Measurements from ENCODE around the gene RPL28. TPM values are rescaled to one million over a fixed set of nuclear protein-coding genes. Genes with fewer than 3 reads are reported as not detected.

RPL28 gene
- total RNA-seq, 1 donor, result 310 TPM

DNA sequence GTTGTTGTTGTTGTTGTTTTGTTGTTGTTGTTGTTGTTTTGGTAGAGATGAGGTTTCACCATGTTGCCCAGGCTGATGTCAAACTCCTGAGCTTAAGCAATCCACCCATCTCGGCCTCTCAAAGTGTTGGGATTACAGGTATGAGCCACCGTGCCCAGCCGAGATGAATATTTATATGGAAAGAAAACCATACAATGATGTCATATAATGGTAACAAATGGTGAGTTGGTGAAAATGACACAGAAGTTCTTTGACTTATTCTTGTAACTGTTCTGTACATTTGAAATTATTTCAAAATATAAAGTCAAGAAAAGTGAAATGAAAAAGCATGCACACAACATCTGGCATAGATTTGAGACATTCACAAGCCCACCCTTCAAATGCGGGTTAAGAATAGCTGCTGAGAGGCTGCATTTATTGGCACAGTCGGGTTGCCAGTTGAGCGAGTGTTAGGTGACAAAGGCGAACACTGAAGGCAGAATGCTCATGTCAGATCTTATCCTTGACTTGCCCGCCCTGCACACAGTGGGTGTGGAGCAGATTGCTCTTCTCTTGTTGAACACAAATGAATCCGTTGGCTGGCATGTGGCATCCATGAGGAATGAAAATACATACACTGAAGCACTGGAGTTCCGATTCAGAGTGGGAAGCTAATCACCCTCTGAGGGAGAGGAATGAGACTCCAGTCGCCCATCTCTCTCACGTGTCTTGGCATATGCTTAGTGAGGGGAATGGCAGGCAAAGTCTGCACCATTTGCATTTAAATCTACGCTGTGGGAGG lies 37.7 kb downstream of the RPL28 start:
- H3K27ac ChIP-seq (ENCODE audit: low read depth, low read length), result no peak overlapping the region
- DNase-seq (ENCODE audit: insufficient read length, low spot score, missing footprints), result peak; percentile 21
- TF ChIP-seq, protein P1, sequence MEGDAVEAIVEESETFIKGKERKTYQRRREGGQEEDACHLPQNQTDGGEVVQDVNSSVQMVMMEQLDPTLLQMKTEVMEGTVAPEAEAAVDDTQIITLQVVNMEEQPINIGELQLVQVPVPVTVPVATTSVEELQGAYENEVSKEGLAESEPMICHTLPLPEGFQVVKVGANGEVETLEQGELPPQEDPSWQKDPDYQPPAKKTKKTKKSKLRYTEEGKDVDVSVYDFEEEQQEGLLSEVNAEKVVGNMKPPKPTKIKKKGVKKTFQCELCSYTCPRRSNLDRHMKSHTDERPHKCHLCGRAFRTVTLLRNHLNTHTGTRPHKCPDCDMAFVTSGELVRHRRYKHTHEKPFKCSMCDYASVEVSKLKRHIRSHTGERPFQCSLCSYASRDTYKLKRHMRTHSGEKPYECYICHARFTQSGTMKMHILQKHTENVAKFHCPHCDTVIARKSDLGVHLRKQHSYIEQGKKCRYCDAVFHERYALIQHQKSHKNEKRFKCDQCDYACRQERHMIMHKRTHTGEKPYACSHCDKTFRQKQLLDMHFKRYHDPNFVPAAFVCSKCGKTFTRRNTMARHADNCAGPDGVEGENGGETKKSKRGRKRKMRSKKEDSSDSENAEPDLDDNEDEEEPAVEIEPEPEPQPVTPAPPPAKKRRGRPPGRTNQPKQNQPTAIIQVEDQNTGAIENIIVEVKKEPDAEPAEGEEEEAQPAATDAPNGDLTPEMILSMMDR (IDR thresholded peaks at IDR 0.05; ENCODE audit: extremely low read depth, low read depth, low read length), result no peak

DNA sequence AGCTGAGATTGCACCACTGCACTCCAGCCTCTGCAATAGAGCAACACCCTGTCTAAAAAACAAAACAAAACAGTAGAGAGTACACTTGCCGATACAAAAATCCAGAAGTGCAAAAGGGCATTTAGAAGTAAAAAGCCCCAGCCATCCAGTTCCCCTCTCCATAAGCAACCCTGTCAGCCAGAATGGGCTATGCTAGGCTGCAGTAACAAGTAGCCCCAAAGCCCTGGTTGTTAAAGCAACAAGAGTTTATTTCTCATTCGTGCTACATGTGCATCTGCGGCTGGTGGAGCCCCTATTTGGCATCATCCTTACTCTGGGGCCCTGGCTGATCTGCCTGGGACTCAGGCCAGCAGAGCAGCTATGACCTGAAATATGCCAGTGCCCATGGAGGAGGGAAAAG lies 38.8 kb downstream of the RPL28 start:
- TF ChIP-seq, protein P1 (IDR thresholded peaks at IDR 0.05; ENCODE audit: extremely low read depth, low read depth, low read length), result no peak
- Histone ChIP-seq H3K36me3 (ENCODE audit: insufficient read depth, low read length) (no peaks in the 10 kb centered on the region), H4K20me1 (ENCODE audit: insufficient read depth, low read length) (no peaks in the 10 kb centered on the region)

More for the DNA sequence above, 37.7 kb downstream of the RPL28 start:
- Histone ChIP-seq H3K36me3 (ENCODE audit: insufficient read depth, low read length) (no peaks in the 10 kb centered on the region), H3K79me2 (ENCODE audit: insufficient read depth, low read length) (no peaks in the 10 kb centered on the region), H3K27me3 (ENCODE audit: insufficient read depth, low read length) (peaks cover 7% of the 10 kb centered on the region), H3K9me3 (ENCODE audit: low read depth, low read length) (no peaks in the 10 kb centered on the region), H4K20me1 (ENCODE audit: insufficient read depth, low read length) (no peaks in the 10 kb centered on the region), H2AFZ (ENCODE audit: low read length) (no peak overlapping the region), H3K4me2 (ENCODE audit: insufficient read depth, low read length) (no peak overlapping the region), H3K4me3 (ENCODE audit: insufficient read depth, low read length) (no peak overlapping the region), H3K4me1 (ENCODE audit: insufficient read depth, low read length) (no peaks in the 10 kb centered on the region)

DNA sequence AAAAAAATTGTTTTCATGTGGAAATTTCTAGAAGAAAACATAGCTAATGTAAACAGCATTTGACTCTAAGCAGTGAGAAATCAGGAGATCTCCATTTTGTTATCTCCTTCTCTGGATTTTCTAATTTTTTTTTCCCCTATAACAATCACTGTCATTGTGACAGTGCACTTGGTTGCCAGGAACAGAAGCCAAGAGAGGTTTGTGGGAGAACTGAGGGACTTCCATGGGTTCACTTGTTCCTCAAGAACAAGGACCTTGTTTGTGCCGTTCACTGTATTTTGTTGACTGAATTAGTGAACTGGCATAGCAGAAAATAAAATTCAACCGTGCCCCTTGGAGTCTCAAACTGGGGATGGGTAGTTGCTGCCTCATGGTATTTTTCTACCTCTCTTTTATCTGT lies 40.3 kb downstream of the RPL28 start:
- no peaks in the 10 kb centered on the region for H3K4me1 ChIP-seq (ENCODE audit: insufficient read depth, low read length)
- H3K9me3 ChIP-seq (ENCODE audit: low read depth, low read length), result no peaks in the 10 kb centered on the region
- H3K27ac ChIP-seq (ENCODE audit: low read depth, low read length), result no peak overlapping the region
- H3K4me3 ChIP-seq (ENCODE audit: insufficient read depth, low read length), result no peak overlapping the region
- peaks cover 4% of the 10 kb centered on the region for H3K27me3 ChIP-seq (ENCODE audit: insufficient read depth, low read length)
- H3K36me3 ChIP-seq (ENCODE audit: insufficient read depth, low read length), result no peaks in the 10 kb centered on the region
- TF ChIP-seq, protein P1 (IDR thresholded peaks at IDR 0.05; ENCODE audit: extremely low read depth, low read depth, low read length), result no peak
- no peaks in the 10 kb centered on the region for H4K20me1 ChIP-seq (ENCODE audit: insufficient read depth, low read length)
- peak; percentile 70 for DNase-seq (ENCODE audit: insufficient read length, low spot score, missing footprints)
- H2AFZ ChIP-seq (ENCODE audit: low read length), result no peak overlapping the region
- no peak overlapping the region for H3K4me2 ChIP-seq (ENCODE audit: insufficient read depth, low read length)
- H3K79me2 ChIP-seq (ENCODE audit: insufficient read depth, low read length), result no peaks in the 10 kb centered on the region

More for the DNA sequence above, 38.8 kb downstream of the RPL28 start:
- DNase-seq (ENCODE audit: insufficient read length, low spot score, missing footprints), result no peak
- no peak overlapping the region for H3K4me2 ChIP-seq (ENCODE audit: insufficient read depth, low read length)
- H3K4me1 ChIP-seq (ENCODE audit: insufficient read depth, low read length), result no peaks in the 10 kb centered on the region
- H3K27ac ChIP-seq (ENCODE audit: low read depth, low read length), result no peak overlapping the region
- no peaks in the 10 kb centered on the region for H3K9me3 ChIP-seq (ENCODE audit: low read depth, low read length)
- no peak overlapping the region for H3K4me3 ChIP-seq (ENCODE audit: insufficient read depth, low read length)
- H2AFZ ChIP-seq (ENCODE audit: low read length), result no peak overlapping the region
- H3K27me3 ChIP-seq (ENCODE audit: insufficient read depth, low read length), result peaks cover 4% of the 10 kb centered on the region
- H3K79me2 ChIP-seq (ENCODE audit: insufficient read depth, low read length), result no peaks in the 10 kb centered on the region

DNA sequence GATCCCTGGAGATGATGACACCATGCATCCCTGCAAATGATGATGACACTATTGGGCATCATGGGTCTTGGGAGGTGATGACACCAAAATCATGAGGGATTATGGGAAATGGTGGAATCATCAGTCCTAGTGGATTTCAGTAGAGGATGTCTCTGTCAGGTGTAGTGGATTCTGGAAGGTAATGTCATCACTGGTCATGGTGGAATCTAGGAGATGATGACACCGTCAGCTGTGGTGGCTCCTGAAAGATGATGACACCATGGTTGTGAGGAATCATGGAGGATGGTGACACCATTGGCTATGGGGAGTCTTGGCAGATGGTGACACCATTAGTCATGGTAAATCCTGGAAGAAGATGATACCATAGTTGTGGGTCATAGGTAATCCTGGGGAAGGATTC lies 45.5 kb downstream of the RPL28 start:
- H3K4me2 ChIP-seq (ENCODE audit: insufficient read depth, low read length), result no peak overlapping the region
- H3K27me3 ChIP-seq (ENCODE audit: insufficient read depth, low read length), result peaks cover 12% of the 10 kb centered on the region
- peak; percentile 37 for DNase-seq (ENCODE audit: insufficient read length, low spot score, missing footprints)
- no peaks in the 10 kb centered on the region for H3K36me3 ChIP-seq (ENCODE audit: insufficient read depth, low read length)
- H4K20me1 ChIP-seq (ENCODE audit: insufficient read depth, low read length), result no peaks in the 10 kb centered on the region
- TF ChIP-seq, protein P1 (IDR thresholded peaks at IDR 0.05; ENCODE audit: extremely low read depth, low read depth, low read length), result no peak
- H3K9me3 ChIP-seq (ENCODE audit: low read depth, low read length), result no peaks in the 10 kb centered on the region
- H2AFZ ChIP-seq (ENCODE audit: low read length), result no peak overlapping the region
- H3K4me1 ChIP-seq (ENCODE audit: insufficient read depth, low read length), result no peaks in the 10 kb centered on the region
- H3K79me2 ChIP-seq (ENCODE audit: insufficient read depth, low read length), result no peaks in the 10 kb centered on the region
- H3K27ac ChIP-seq (ENCODE audit: low read depth, low read length), result no peak overlapping the region
- H3K4me3 ChIP-seq (ENCODE audit: insufficient read depth, low read length), result no peak overlapping the region
